Neuron (in vitro differentiated cells): ENCODE results near the gene RBM39.
A peak's percentile ranks its signal among the peaks of the same experiment; 100 is the strongest.

Experiments
- H2AFZ ChIP-seq: one replicate; pipeline ENCODE4 v1.6.1; 2013; ENCODE audit warnings: low read depth, mild to moderate bottlenecking, inconsistent platforms, low read length, moderate library complexity
- H3K27me3 ChIP-seq: one replicate; pipeline ENCODE4 v1.6.1; 2013; ENCODE audit warnings: low read length; ENCODE audit not compliant: insufficient read depth
- H3K36me3 ChIP-seq: one replicate; pipeline ENCODE4 v1.6.1; 2013; ENCODE audit warnings: low read length; ENCODE audit not compliant: insufficient read depth
- H3K4me1 ChIP-seq: one replicate; pipeline ENCODE4 v1.6.1; 2013; ENCODE audit warnings: low read length; ENCODE audit not compliant: insufficient read depth
- H3K4me3 ChIP-seq: 2 replicates; pipeline ENCODE4 v1.5.1; 2013; ENCODE audit warnings: mild to moderate bottlenecking, low read length, moderate library complexity
- H3K9me3 ChIP-seq: one replicate; pipeline ENCODE4 v1.6.1; 2013; ENCODE audit warnings: low read length

The RBM39 gene

DNA sequence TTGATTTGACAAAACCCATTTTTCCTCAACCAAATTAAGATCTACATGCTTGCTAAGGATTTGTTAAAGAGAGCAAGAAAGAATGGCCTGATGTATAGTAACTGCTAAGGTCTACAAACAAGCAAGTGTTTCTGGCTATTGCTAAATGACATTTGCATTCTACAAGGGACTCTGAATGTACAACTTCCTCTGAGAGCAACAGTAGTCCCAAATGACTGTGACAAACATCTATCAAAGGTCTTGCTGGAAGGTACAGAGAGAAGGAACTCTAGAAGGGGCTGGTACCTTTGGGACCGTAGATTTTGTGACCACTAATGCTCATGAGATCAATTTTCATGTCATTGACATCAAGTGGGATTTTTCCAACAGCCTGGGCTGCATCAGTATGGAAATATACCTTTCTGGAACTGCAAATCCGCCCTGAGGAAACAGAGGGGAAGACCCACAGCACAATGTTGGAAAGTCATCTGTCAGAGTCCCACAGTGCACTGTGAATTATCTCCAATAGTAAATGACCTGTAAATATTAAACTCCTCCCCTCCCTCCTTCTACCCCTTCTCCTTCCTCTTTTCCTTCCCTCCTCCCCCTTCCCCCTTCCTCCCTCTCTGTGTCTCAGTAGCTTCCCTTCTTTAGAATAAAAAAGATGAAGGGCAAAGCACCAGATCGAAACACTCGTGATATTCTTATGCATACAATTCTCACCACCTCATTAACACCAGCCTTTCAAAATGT, 61.4 kb downstream of the RBM39 start:
- Histone ChIP-seq H3K4me1 (no peaks in the 10 kb centered on the region), H3K4me3 (no peak overlapping the region), H3K27me3 (no peaks in the 10 kb centered on the region), H3K36me3 (no peaks in the 10 kb centered on the region), H2AFZ (no peak overlapping the region), H3K9me3 (no peaks in the 10 kb centered on the region)

DNA sequence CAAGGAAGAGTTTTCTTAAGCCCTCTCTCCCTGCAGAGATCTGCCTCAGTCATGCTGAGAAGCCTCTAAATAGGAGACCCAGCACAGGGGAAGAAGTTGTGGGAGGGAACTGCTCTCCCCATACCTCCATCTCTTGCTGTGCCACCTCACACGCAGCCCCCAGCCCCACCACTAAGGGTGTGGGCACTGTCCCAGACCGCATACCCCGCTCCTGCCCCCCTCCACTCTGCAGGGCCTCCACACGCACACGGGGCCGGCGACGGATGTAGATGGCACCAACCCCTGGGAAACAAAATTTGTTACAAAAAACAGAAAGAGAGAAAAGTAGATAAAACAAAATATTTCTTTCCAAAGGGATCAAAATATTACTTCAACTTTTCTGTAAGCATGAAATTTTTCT, 67.1 kb downstream of the RBM39 start:
- H3K4me1 ChIP-seq = no peaks in the 10 kb centered on the region
- H3K4me3 ChIP-seq = no peak overlapping the region
- H2AFZ ChIP-seq = no peak overlapping the region
- H3K36me3 ChIP-seq = peaks cover 15% of the 10 kb centered on the region
- H3K9me3 ChIP-seq = no peaks in the 10 kb centered on the region
- no peaks in the 10 kb centered on the region for H3K27me3 ChIP-seq

DNA sequence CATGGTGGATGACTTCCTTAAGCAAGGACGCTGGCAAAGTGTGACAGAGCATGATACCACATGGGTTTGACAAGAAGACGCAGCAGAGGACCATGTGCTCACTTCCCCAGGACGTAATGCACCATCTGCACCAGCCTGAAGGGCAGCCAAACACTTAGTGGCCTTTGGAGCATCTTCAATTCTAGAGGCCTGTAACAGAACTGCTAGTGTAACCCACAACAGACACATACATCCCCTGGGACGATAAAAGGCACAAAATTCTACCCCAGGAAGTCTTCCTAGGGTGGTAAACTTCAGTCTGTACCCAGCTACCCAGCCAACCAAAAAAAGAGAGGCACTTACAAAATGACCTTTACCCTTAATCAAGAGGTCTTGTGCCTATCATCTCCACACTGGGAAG, 68.2 kb downstream of the RBM39 start:
- Histone ChIP-seq H3K4me3 (no peak overlapping the region), H3K27me3 (no peaks in the 10 kb centered on the region), H3K4me1 (no peaks in the 10 kb centered on the region), H2AFZ (no peak overlapping the region), H3K9me3 (no peaks in the 10 kb centered on the region), H3K36me3 (peaks cover 24% of the 10 kb centered on the region)

DNA sequence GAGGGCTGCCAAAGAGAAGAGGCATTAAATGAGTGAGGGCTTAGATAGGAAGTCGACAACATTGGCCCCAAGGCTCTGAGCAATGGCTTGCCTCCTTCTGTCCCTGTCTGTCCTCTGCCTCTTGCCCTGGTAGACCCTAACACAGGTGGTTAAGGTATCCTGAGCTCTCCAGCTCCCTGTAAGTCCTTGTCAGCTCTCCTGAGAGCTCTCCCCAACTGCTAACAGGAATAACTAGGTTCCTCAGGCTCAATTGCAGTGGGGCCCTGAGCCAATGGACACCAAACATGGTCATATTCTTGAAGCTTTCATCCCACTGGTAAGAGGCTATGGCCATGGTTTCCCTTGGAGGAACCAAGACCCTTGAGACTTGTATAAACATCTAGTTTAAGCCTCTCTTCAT, 72.4 kb downstream of the RBM39 start:
- H3K36me3 ChIP-seq = peaks cover 28% of the 10 kb centered on the region
- H3K4me1 ChIP-seq = peaks cover 2% of the 10 kb centered on the region
- H3K27me3 ChIP-seq = no peaks in the 10 kb centered on the region
- no peaks in the 10 kb centered on the region for H3K9me3 ChIP-seq
- H2AFZ ChIP-seq = no peak overlapping the region
- H3K4me3 ChIP-seq = no peak overlapping the region

GRCh38 chr20:35669221-35669620, 72.8 kb downstream of the RBM39 start:
- Histone ChIP-seq H3K36me3 (peaks cover 26% of the 10 kb centered on the region), H3K4me3 (no peak overlapping the region), H3K9me3 (no peaks in the 10 kb centered on the region), H2AFZ (no peak overlapping the region), H3K4me1 (peaks cover 2% of the 10 kb centered on the region), H3K27me3 (no peaks in the 10 kb centered on the region)

DNA sequence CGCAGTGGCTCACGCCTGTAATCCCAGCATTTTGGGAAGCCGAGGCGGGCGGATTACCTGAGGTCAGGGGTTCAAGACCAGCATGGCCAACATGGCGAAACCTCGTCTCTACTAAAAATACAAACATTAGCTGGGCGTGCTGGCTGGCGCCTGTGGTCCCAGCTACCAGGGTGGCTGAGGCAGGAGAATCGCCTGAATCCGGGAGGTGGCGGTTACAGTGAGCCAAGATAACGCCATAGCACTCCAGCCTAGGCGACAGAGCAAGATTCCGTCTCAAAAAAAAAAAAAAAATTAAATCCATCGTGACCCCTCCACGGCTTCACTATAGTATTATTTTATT, 76.1 kb downstream of the RBM39 start:
- Histone ChIP-seq H3K4me1 (peaks cover 22% of the 10 kb centered on the region), H3K4me3 (no peak overlapping the region), H2AFZ (no peak overlapping the region), H3K9me3 (no peaks in the 10 kb centered on the region), H3K27me3 (no peaks in the 10 kb centered on the region), H3K36me3 (peaks cover 12% of the 10 kb centered on the region)

- Histone ChIP-seq H3K4me3 (peak within 1 kb of the TSS; percentile 69), H3K36me3 (peaks cover 10% of the 10 kb centered on the region), H2AFZ (peak within 1 kb of the TSS; percentile 27)
Measured at GRCh38 chr20:35664466-35665206, 77.4 kb downstream of the RBM39 start, which contains the start of the genes CPNE1 and RBM12. Gene CPNE1, minus strand, starts transcription at chr20:35664900. Its CDS starts 31,977 bp downstream, at chr20:35632923. Gene RBM12, minus strand, starts transcription at chr20:35664900. Its CDS starts 9,578 bp downstream, at chr20:35655322.

DNA sequence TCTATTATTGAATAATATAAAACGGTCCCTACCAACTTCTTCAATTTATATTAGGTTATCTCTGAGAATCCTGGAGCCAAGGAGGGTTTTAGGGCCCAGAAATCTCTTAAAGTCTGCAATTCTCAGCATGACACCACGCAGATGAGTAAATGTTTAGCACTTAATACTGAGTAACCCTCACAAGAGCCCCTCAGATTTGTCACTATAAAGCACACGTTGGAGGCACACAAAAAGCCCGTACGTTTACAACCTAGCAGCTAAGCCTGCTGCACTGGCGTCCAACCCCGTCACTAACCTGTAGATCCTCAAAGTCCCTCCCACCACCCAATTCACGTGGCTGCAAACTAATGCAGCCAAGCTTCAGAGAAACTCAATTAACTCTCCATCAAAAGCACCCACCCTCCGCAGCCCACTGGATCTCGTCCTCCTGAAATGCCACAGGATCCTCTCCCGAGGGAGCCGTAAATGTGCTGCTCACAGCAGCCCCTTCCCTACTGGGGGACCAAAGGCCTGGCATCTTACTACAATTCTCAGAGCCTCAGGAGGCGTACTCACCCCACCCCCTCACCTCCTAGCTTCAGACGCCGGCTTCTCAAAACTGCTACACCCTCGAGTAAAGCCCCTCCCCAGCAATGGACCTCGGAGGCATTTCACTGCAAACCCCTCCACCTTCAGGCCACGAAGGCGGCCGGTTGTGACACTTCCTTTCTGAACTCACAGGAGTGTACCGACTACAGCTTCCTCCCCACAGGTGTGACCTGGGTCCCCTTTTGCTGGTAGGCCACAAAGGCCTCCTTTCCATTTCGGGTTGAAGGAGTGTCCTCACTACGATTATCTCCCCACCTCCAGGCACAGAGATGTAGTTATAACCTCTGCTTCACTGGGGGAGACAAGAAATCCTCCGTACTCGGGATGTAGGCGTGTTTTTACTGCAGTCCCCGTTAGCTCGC, 78.3 kb downstream of the RBM39 start:
- Histone ChIP-seq H3K4me1 (peaks cover 27% of the 10 kb centered on the region), H3K36me3 (peaks cover 4% of the 10 kb centered on the region), H2AFZ (no peak overlapping the region), H3K4me3 (peak overlapping the region; percentile 69), H3K27me3 (no peaks in the 10 kb centered on the region), H3K9me3 (no peaks in the 10 kb centered on the region)

More at GRCh38 chr20:35664466-35665206, 77.4 kb downstream of the RBM39 start, which contains the start of the genes CPNE1 and RBM12:
- Histone ChIP-seq H3K9me3 (no peaks in the 10 kb centered on the region), H3K4me1 (peaks cover 27% of the 10 kb centered on the region), H3K27me3 (no peaks in the 10 kb centered on the region)

GRCh38 chr20:35662551-35662950, 79.5 kb downstream of the RBM39 start:
- Histone ChIP-seq H3K9me3 (no peaks in the 10 kb centered on the region), H3K36me3 (peaks cover under 1% of the 10 kb centered on the region), H3K4me3 (peak overlapping the region; percentile 69), H2AFZ (no peak overlapping the region), H3K4me1 (peaks cover 27% of the 10 kb centered on the region), H3K27me3 (no peaks in the 10 kb centered on the region)

DNA sequence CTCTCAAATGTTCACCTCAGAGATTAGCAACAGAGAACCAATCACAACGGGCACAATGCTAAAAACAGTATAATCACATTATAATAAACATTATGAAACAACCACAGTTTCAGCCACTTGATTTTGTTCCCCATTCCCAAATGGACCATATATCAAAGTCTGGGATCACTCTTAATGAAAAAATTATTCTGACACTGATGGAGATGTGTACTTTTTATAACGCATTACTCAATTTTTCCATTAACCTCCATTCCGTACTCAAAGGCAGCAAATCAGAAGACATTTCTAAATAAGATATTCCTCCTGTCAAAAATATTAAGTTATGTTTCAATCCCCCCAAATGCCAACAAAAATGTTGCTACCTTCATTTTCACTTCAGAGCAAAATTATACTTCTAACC, 80.2 kb downstream of the RBM39 start:
- Histone ChIP-seq H3K27me3 (no peaks in the 10 kb centered on the region), H3K4me1 (peaks cover 27% of the 10 kb centered on the region), H3K4me3 (peak overlapping the region; percentile 69), H3K9me3 (no peaks in the 10 kb centered on the region), H3K36me3 (peaks cover 7% of the 10 kb centered on the region), H2AFZ (no peak overlapping the region)

GRCh38 chr20:35661053-35661452, 81.0 kb downstream of the RBM39 start:
- H2AFZ ChIP-seq = no peak overlapping the region
- peaks cover 27% of the 10 kb centered on the region for H3K4me1 ChIP-seq
- H3K36me3 ChIP-seq = peaks cover 8% of the 10 kb centered on the region
- H3K4me3 ChIP-seq = no peak overlapping the region
- no peaks in the 10 kb centered on the region for H3K9me3 ChIP-seq
- H3K27me3 ChIP-seq = no peaks in the 10 kb centered on the region

GRCh38 chr20:35660122-35660937, 81.7 kb downstream of the RBM39 start:
- Histone ChIP-seq H3K27me3 (no peaks in the 10 kb centered on the region), H3K4me3 (no peak overlapping the region), H3K4me1 (peaks cover 27% of the 10 kb centered on the region), H2AFZ (no peak overlapping the region), H3K36me3 (peaks cover 12% of the 10 kb centered on the region), H3K9me3 (no peaks in the 10 kb centered on the region)
